AG04450 (cell line): ENCODE measurements around the gene LILRB2. TPM values are rescaled to one million over a fixed set of nuclear protein-coding genes. Genes with fewer than 3 reads are reported as not detected.

Source experiments
- CTCF ChIA-PET: fragments of 300-600, 350-600 bp; formaldehyde crosslinking; extraction: SDS; loops from one replicate; lab custom pipeline; 2022; ENCODE audit warnings: antibody characterized with exemption, inconsistent platforms; lab: Charles Lee
- POLR2A ChIA-PET: fragments of 350-600 bp; formaldehyde crosslinking; extraction: SDS; loops from one replicate; lab custom pipeline; 2021; ENCODE audit warnings: antibody characterized with exemption, inconsistent platforms; lab: Yijun Ruan, JAX
- DNase-seq: peaks from one replicate; pipeline ENCODE4 v3.0.0-alpha.2; 2011; ENCODE audit warnings: low read depth, low spot score
- H3K27ac ChIP-seq: one replicate; pipeline ENCODE4 v1.5.1; 2012; ENCODE audit warnings: low read depth, low read length, control low read depth
- H3K27me3 ChIP-seq: one replicate; pipeline ENCODE4 v1.6.0; 2012; ENCODE audit warnings: low read length; ENCODE audit not compliant: control insufficient read depth, insufficient read depth
- H3K4me3 ChIP-seq: 2 replicates; pipeline ENCODE4 v1.5.1; 2011; ENCODE audit warnings: mild to moderate bottlenecking, low read depth, low read length, control low read depth
- H3K9me3 ChIP-seq: 2 replicates; pipeline ENCODE4 v1.5.1; 2012; ENCODE audit warnings: low read length; ENCODE audit not compliant: control insufficient read depth, insufficient read depth
- CTCF ChIP-seq: IDR thresholded peaks from 2 replicates; pipeline ENCODE4 v1.5.1; 2011; ENCODE audit warnings: low read depth, low read length, control low read depth, inconsistent platforms
- polyA plus RNA-seq: library from polyadenylated mRNA; depleted of rRNA; stranded (reverse); fragments of >200 nt; gene quantifications from 2 replicates; pipeline ENCODE4 v1.2.3, GENCODE V29; 2011

Gene LILRB2
- polyA plus RNA-seq, 1 experiment = not detected

GRCh38 chr19:54305141-54305540, 24.2 kb upstream of the LILRB2 start:
- CTCF ChIA-PET = no interaction called here

GRCh38 chr19:54302257-54302656, 21.3 kb upstream of the LILRB2 start:
- Histone ChIP-seq H3K27me3 (no peaks in the 10 kb centered on the region), H3K4me3 (no peak overlapping the region), H3K27ac (no peak overlapping the region), H3K9me3 (no peaks in the 10 kb centered on the region; the same call in 1 of the 2 replicates)
- CTCF ChIA-PET = no interaction called here
- POLR2A ChIA-PET = no interaction called here
- no peak for TF ChIP-seq CTCF
- DNase-seq = no peak

More at GRCh38 chr19:54305141-54305540, 24.2 kb upstream of the LILRB2 start:
- H3K27ac ChIP-seq = no peak overlapping the region
- no peak for TF ChIP-seq CTCF
- no peaks in the 10 kb centered on the region for H3K27me3 ChIP-seq
- H3K4me3 ChIP-seq = no peak overlapping the region
- no peak for DNase-seq
- no peaks in the 10 kb centered on the region; the same call in none of the 2 replicates for H3K9me3 ChIP-seq
- POLR2A ChIA-PET = interaction anchor here (0.6 kb wide), 1 partner anchor 1312 kb away, joined by 10 read pairs; no protein-coding TSS in a partner anchor

DNA sequence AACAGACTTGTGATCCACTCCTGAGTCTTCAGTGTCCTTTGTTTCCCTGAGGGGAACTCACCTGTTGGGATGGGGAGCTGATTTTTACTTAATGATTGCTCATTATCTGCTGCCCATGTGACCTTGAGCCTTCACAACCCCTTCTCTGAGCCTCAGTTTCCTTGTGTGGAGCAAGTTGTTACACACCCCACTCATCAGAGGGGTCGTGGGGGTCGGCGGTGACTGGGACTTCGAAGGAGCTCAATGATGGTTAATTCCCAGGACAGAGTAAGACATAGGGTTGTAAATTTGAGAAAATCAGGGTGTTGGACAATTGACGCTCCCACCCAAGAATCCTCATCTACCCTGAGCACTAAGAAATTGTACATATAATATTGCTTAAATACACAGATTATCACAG, 18.6 kb upstream of the LILRB2 start:
- no peak overlapping the region for H3K27ac ChIP-seq
- POLR2A ChIA-PET = no interaction called here
- H3K9me3 ChIP-seq = no peaks in the 10 kb centered on the region
- no peak for DNase-seq
- no peak overlapping the region for H3K4me3 ChIP-seq
- CTCF ChIA-PET = no interaction called here
- H3K27me3 ChIP-seq = no peaks in the 10 kb centered on the region
- TF ChIP-seq CTCF = no peak

GRCh38 chr19:54299126-54299498, 18.2 kb upstream of the LILRB2 start:
- Histone ChIP-seq H3K27me3 (no peaks in the 10 kb centered on the region), H3K27ac (no peak overlapping the region), H3K4me3 (no peak overlapping the region), H3K9me3 (no peaks in the 10 kb centered on the region)
- POLR2A ChIA-PET = no interaction called here
- no peak for TF ChIP-seq CTCF
- DNase-seq = no peak
- CTCF ChIA-PET = no interaction called here

GRCh38 chr19:54298357-54299125, 17.6 kb upstream of the LILRB2 start:
- Histone ChIP-seq H3K27me3 (no peaks in the 10 kb centered on the region), H3K4me3 (no peak overlapping the region), H3K27ac (no peak overlapping the region), H3K9me3 (no peaks in the 10 kb centered on the region)
- DNase-seq = no peak
- ChIA-PET POLR2A (no interaction called here), CTCF (no interaction called here)
- TF ChIP-seq CTCF = no peak
